Right lobe of liver (tissue), 6 donors: ENCODE data around the gene WDSUB1. TPM values are rescaled to one million over a fixed set of nuclear protein-coding genes. Genes with fewer than 3 reads are reported as not detected.

ENCODE experiments used
- ATAC-seq, 4 donors: fragments of 200-7000 bp; cut with Tn5 transposase; one replicate each; pipeline ENCODE4 v1.9.1; 2020; ENCODE audit warnings: mild to moderate bottlenecking in 4 of 4, moderate library complexity in 4 of 4
- DNase-seq, 3 donors: peaks; one replicate each; pipeline ENCODE4 v3.0.0-alpha.2; 2020
- H3K27ac ChIP-seq, 3 donors: fragments of 200-600 bp; one replicate each; pipeline ENCODE4 v1.8.0; 2022
- H3K27me3 ChIP-seq, 2 donors: fragments of 200-600 bp; one replicate each; pipeline ENCODE4 v1.8.0; 2022
- H3K36me3 ChIP-seq, 4 donors: fragments of 200-600 bp; sonication (generic) in 1 of 4; one replicate each; pipeline versions ENCODE4 v1.5.1 to v1.8.0; 2017 to 2022; ENCODE audit warnings: control low read depth in 1 of 4
- H3K4me1 ChIP-seq, 4 donors: fragments of 200-600 bp; sonication (generic) in 1 of 4; one replicate each; pipeline versions ENCODE4 v1.5.1 to v1.8.0; 2017 to 2022; ENCODE audit warnings: control low read depth in 1 of 4
- H3K4me3 ChIP-seq, 3 donors: fragments of 200-600 bp; one replicate each; pipeline ENCODE4 v1.8.0; 2022
- H3K9me3 ChIP-seq, 4 donors: fragments of 200-600 bp; sonication (generic) in 1 of 4; one replicate each; pipeline versions ENCODE4 v1.5.1 to v1.8.0; 2017 to 2022; ENCODE audit warnings: control low read depth in 1 of 4
- POLR2A ChIP-seq: fragments of 450-650 bp; IDR thresholded peaks from one replicate; pipeline ENCODE4 v1.6.1; 2017; ENCODE audit warnings: antibody characterized with exemption, mild to moderate bottlenecking
- WGBS: methylation state at CpG from one replicate; pipeline ENCODE4 v1.1.6; 2018; ENCODE audit warnings: low coverage, low lambda C conversion rate; ENCODE audit not compliant: insufficient coverage; ENCODE audit errors: missing lambda C conversion rate; 5-methylcytosine and 5-hydroxymethylcytosine counted together
- intact Hi-C, 2 donors: fragments of 100-400 bp; cut with DNase I; formaldehyde crosslinking; loops; one replicate each; pipeline versions ENCODE4 v1.11.2 to v1.14.1; 2022
- total RNA-seq, 6 experiments: library from RNA; depleted of rRNA in 2 of 6; stranded (reverse); fragments of >200 nt in 2 of 6; fragmentation: NEBNext Ultra II Directional in 3 of 6; extraction: Animal tissue kit (Norgen Biotek cat#: 25700) in 3 of 6; gene quantifications; one replicate each; pipeline versions ENCODE4 v1.1.0 to v1.2.4, GENCODE V29; 2016 to 2023
- TF ChIP-seq, protein P1 (sequence below), 4 donors: fragments of 200-600 bp in 3 of 4; fragments of 450-650 bp in 1 of 4; IDR thresholded peaks; one replicate each; pipeline versions ENCODE4 v1.5.1 to v1.8.0; 2016 to 2022; ENCODE audit warnings: antibody characterized with exemption in 4 of 4, mild to moderate bottlenecking in 2 of 4
- donor health status: DM: no; HTN: yes; CAD: no.
- donor health status: DM: no; HTN: no; CAD: no.
- donor health status: DM: no; HTN: no; CAD: no.
- donor health status: DM: no; HTN: yes; CAD: no.
- donor health status: DM: no; HTN: yes; CAD: no.

The WDSUB1 gene
- total RNA-seq, 6 experiments from 2014 or later, result 2.2 to 4.3 (median 3.2) TPM

- no peaks in the 10 kb centered on the region for H3K27me3 ChIP-seq
- H3K4me3 ChIP-seq, result no peak overlapping the region
- 93% methylated on average over 6 of the region's 6 CpGs for WGBS
- H3K9me3 ChIP-seq, result no peaks in the 10 kb centered on the region
- no peak for ATAC-seq
- H3K36me3 ChIP-seq, result peaks cover 0 to 22% (median under 1%) of the 10 kb centered on the region in 4 donors
- intact Hi-C loops, result no loop called here
- no peak for DNase-seq
- TF ChIP-seq POLR2A, result no peak
- TF ChIP-seq, protein P1, sequence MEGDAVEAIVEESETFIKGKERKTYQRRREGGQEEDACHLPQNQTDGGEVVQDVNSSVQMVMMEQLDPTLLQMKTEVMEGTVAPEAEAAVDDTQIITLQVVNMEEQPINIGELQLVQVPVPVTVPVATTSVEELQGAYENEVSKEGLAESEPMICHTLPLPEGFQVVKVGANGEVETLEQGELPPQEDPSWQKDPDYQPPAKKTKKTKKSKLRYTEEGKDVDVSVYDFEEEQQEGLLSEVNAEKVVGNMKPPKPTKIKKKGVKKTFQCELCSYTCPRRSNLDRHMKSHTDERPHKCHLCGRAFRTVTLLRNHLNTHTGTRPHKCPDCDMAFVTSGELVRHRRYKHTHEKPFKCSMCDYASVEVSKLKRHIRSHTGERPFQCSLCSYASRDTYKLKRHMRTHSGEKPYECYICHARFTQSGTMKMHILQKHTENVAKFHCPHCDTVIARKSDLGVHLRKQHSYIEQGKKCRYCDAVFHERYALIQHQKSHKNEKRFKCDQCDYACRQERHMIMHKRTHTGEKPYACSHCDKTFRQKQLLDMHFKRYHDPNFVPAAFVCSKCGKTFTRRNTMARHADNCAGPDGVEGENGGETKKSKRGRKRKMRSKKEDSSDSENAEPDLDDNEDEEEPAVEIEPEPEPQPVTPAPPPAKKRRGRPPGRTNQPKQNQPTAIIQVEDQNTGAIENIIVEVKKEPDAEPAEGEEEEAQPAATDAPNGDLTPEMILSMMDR (IDR thresholded peaks at IDR 0.05), result no peak
- H3K27ac ChIP-seq, result no peak overlapping the region
- no peaks in the 10 kb centered on the region for H3K4me1 ChIP-seq
Observed at GRCh38 chr2:159234868-159235267, 51.6 kb downstream of the WDSUB1 start.

DNA sequence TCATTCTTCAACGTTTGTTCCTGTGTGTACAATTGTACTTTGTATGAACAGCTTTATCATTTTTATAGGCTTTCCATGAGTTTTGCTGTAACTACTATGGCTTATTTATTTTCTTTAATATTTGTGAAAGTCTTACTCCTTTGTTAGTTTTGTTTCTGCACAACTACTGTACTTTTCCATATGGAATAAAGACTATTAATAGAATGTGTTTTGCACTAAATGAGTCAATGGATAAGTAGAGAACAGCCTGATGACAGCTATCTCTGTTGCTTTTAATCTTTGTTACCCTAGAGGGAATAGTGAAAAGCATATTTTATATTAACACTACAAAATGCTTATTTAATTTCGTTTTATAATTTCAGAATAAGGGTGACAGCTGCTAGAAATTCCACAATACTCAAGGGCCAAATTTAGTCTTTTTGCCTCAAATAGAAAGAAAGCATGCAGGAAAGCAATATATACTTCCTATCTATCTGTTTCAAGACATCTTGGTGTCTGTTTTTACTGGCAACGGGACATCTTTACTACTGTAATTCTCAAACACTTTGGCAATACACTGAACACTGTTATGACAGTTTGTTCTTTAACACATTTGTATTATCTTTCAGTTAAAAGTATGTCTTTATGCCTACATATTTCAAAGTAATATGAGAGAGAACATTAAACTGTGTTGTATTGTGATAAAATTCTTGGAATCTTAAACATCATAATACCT lies 53.9 kb downstream of the WDSUB1 start:
- ATAC-seq, result no peak
- 50% methylated on average over 3 of the region's 3 CpGs for WGBS
- peaks cover 0 to 36% (median 4%) of the 10 kb centered on the region in 4 donors for H3K36me3 ChIP-seq
- no peak overlapping the region for H3K27ac ChIP-seq
- H3K9me3 ChIP-seq, result no peaks in the 10 kb centered on the region
- H3K4me3 ChIP-seq, result no peak overlapping the region
- intact Hi-C loops, result no loop called here
- TF ChIP-seq POLR2A, result no peak
- TF ChIP-seq, protein P1 (IDR thresholded peaks at IDR 0.05), result no peak
- no peak for DNase-seq
- no peaks in the 10 kb centered on the region for H3K27me3 ChIP-seq
- H3K4me1 ChIP-seq, result no peaks in the 10 kb centered on the region

GRCh38 chr2:159230145-159230877 lies 56.2 kb downstream of the WDSUB1 start:
- no peak overlapping the region for H3K27ac ChIP-seq
- DNase-seq (no peak), ATAC-seq (no peak)
- intact Hi-C loops, result no loop called here
- no peak overlapping the region for H3K4me3 ChIP-seq
- WGBS, result 94% methylated on average over 6 of the region's 19 CpGs
- no peaks in the 10 kb centered on the region for H3K4me1 ChIP-seq
- no peaks in the 10 kb centered on the region for H3K9me3 ChIP-seq
- H3K36me3 ChIP-seq, result peaks cover 0 to 36% (median 3%) of the 10 kb centered on the region in 4 donors
- TF ChIP-seq, protein P1 (IDR thresholded peaks at IDR 0.05), result no peak
- TF ChIP-seq POLR2A, result no peak
- no peaks in the 10 kb centered on the region for H3K27me3 ChIP-seq

- H3K4me1 ChIP-seq, result no peaks in the 10 kb centered on the region
- TF ChIP-seq, protein P1 (IDR thresholded peaks at IDR 0.05), result no peak
- no peak for TF ChIP-seq POLR2A
Observed at GRCh38 chr2:159229476-159230144, 56.9 kb downstream of the WDSUB1 start.

More at GRCh38 chr2:159229476-159230144, 56.9 kb downstream of the WDSUB1 start:
- no peaks in the 10 kb centered on the region for H3K9me3 ChIP-seq
- no peaks in the 10 kb centered on the region for H3K27me3 ChIP-seq
- WGBS, result 90% methylated on average over 9 of the region's 15 CpGs
- no peak for DNase-seq
- H3K36me3 ChIP-seq, result peaks cover 0 to 33% (median 3%) of the 10 kb centered on the region in 4 donors
- no peak overlapping the region for H3K27ac ChIP-seq
- intact Hi-C loops, result no loop called here
- no peak overlapping the region for H3K4me3 ChIP-seq
- ATAC-seq, result no peak
